Measurements from ENCODE around the gene CDC14B. TPM values are rescaled to one million over a fixed set of nuclear protein-coding genes. Genes with fewer than 3 reads are reported as not detected.

CDC14B gene
- total and polyA plus RNA-seq, 2 donors (not counting 1 experiment from before 2014, with no cell fraction given), result 2.8 to 8.5 TPM

- no peak for TF ChIP-seq CTCF (IDR thresholded peaks at IDR 0.05)
- no peak for TF ChIP-seq EZH2 (IDR thresholded peaks at IDR 0.05; ENCODE audit: borderline replicate concordance, insufficient read depth, low read depth, low read length, poor library complexity, severe bottlenecking)
- no peak overlapping the region for H3K27ac Mint-ChIP-seq
- peaks cover 47% of the 10 kb centered on the region for H3K27me3 Mint-ChIP-seq
- Histone ChIP-seq H3K36me3 (replicated peaks in 1 of 2; ENCODE audit: control extremely low read depth in 1 of 2, control insufficient read depth in 1 of 2, extremely low read depth in 1 of 2, insufficient read depth in 2 of 2, low read length in 1 of 2) (no peaks in the 10 kb centered on the region), H3K79me2 (ENCODE audit: control insufficient read depth, insufficient read depth, low read length) (no peaks in the 10 kb centered on the region), H3K27ac (ENCODE audit: low read length in 2 of 2) (no peak overlapping the region), H2AFZ (ENCODE audit: insufficient read depth, low read depth, low read length, poor library complexity, severe bottlenecking) (no peak overlapping the region), H3K4me1 (ENCODE audit: control insufficient read depth in 2 of 2, insufficient read depth in 2 of 2, low read length in 2 of 2) (no peaks in the 10 kb centered on the region), H3K9me3 (ENCODE audit: control extremely low read depth in 1 of 3, control insufficient read depth in 2 of 3, insufficient read depth in 1 of 3, low read length in 2 of 3) (no peaks in the 10 kb centered on the region), H3K9ac (ENCODE audit: low read length) (no peak overlapping the region), H3K4me2 (replicated peaks; ENCODE audit: low read depth, low read length, poor library complexity, severe bottlenecking) (no peak overlapping the region), H3K4me3 (ENCODE audit: control extremely low read depth in 1 of 5, extremely low read depth in 1 of 5, insufficient read depth in 1 of 5, low read depth in 2 of 5, low read length in 4 of 5) (no peak overlapping the region), H3K27me3 (replicated peaks in 1 of 4; ENCODE audit: control extremely low read depth in 1 of 4, control insufficient read depth in 3 of 4, insufficient read depth in 4 of 4, low read length in 3 of 4) (peaks cover 0 to 10% (median 6%) of the 10 kb centered on the region in 4 experiments), H4K20me1 (ENCODE audit: control insufficient read depth, insufficient read depth, low read length, poor library complexity, severe bottlenecking) (no peaks in the 10 kb centered on the region)
- H3K4me1 Mint-ChIP-seq, result no peaks in the 10 kb centered on the region
- no peak overlapping the region for H3K4me3 Mint-ChIP-seq
- ChIA-PET CTCF (no interaction called here), POLR2A (no interaction called here)
- ATAC-seq (ENCODE audit: low read depth) (no peak), DNase-seq (no peak)
- intact Hi-C loops (cut with micrococcal nuclease), result no loop called here
- WGBS (ENCODE audit: insufficient coverage), result 37% methylated on average over 9 of the region's 12 CpGs
- no peaks in the 10 kb centered on the region for H3K9me3 Mint-ChIP-seq (ENCODE audit: insufficient read depth)
These were observed 7.3 kb downstream of the CDC14B start for GRCh38 chr9:96612105-96612965.

GRCh38 chr9:96611302-96611701 lies 8.3 kb downstream of the CDC14B start:
- Histone ChIP-seq H3K36me3 (replicated peaks in 1 of 2; ENCODE audit: control extremely low read depth in 1 of 2, control insufficient read depth in 1 of 2, extremely low read depth in 1 of 2, insufficient read depth in 2 of 2, low read length in 1 of 2) (no peaks in the 10 kb centered on the region), H3K79me2 (ENCODE audit: control insufficient read depth, insufficient read depth, low read length) (no peaks in the 10 kb centered on the region), H4K20me1 (ENCODE audit: control insufficient read depth, insufficient read depth, low read length, poor library complexity, severe bottlenecking) (no peaks in the 10 kb centered on the region), H3K27me3 (replicated peaks in 1 of 4; ENCODE audit: control extremely low read depth in 1 of 4, control insufficient read depth in 3 of 4, insufficient read depth in 4 of 4, low read length in 3 of 4) (peaks cover 0 to 10% (median 6%) of the 10 kb centered on the region in 4 experiments), H3K9ac (ENCODE audit: low read length) (no peak overlapping the region), H3K4me2 (replicated peaks; ENCODE audit: low read depth, low read length, poor library complexity, severe bottlenecking) (no peak overlapping the region), H3K9me3 (ENCODE audit: control extremely low read depth in 1 of 3, control insufficient read depth in 2 of 3, insufficient read depth in 1 of 3, low read length in 2 of 3) (no peaks in the 10 kb centered on the region), H3K4me3 (ENCODE audit: control extremely low read depth in 1 of 5, extremely low read depth in 1 of 5, insufficient read depth in 1 of 5, low read depth in 2 of 5, low read length in 4 of 5) (no peak overlapping the region), H3K4me1 (ENCODE audit: control insufficient read depth in 2 of 2, insufficient read depth in 2 of 2, low read length in 2 of 2) (no peaks in the 10 kb centered on the region), H2AFZ (ENCODE audit: insufficient read depth, low read depth, low read length, poor library complexity, severe bottlenecking) (no peak overlapping the region), H3K27ac (ENCODE audit: low read length in 2 of 2) (no peak overlapping the region)
- ChIA-PET CTCF (interaction anchor here (0.7 kb wide), 1 partner anchor 57 kb away, joined by 3 read pairs; no protein-coding TSS in a partner anchor), POLR2A (no interaction called here)
- no peak for DNase-seq
- Mint-ChIP-seq H3K27me3 (peaks cover 40% of the 10 kb centered on the region), H3K4me1 (no peaks in the 10 kb centered on the region), H3K27ac (no peak overlapping the region), H3K4me3 (no peak overlapping the region), H3K9me3 (ENCODE audit: insufficient read depth) (no peaks in the 10 kb centered on the region)
- TF ChIP-seq EZH2 (IDR thresholded peaks at IDR 0.05; ENCODE audit: borderline replicate concordance, insufficient read depth, low read depth, low read length, poor library complexity, severe bottlenecking), result no peak
- TF ChIP-seq CTCF (IDR thresholded peaks at IDR 0.05), result no peak
- WGBS (ENCODE audit: insufficient coverage), result 80% methylated on average over 1 of the region's 3 CpGs
- intact Hi-C loops (cut with micrococcal nuclease), result no loop called here
- ATAC-seq (ENCODE audit: low read depth), result no peak

Data from B cell (primary cell).